Activated CD4-positive, alpha-beta T cell treated with anti-CD3 and anti-CD28 coated beads for 36 hours (primary cell): ENCODE results near the gene LENG1. TPM values are rescaled to one million over a fixed set of nuclear protein-coding genes. Genes with fewer than 3 reads are reported as not detected.
"Not testable (repeated sequence)": the region's sequence is repeated elsewhere in the genome, so short reads cannot be mapped to it uniquely, and the experiment has no call there.

Experiments
- ATAC-seq: fragments of 200-7000 bp; cut with Tn5 transposase; one replicate; pipeline ENCODE4 v1.10.0; 2021; ENCODE audit warnings: mild to moderate bottlenecking, moderate library complexity
- CTCF ChIA-PET: fragments of 350-600 bp; sonication (Branson Sonifier 250); formaldehyde crosslinking; loops from one replicate; lab custom pipeline; 2021; ENCODE audit warnings: antibody characterized with exemption; lab: Charles Lee
- POLR2A ChIA-PET: fragments of 350-600 bp; sonication (Branson Sonifier 250); formaldehyde crosslinking; loops from one replicate; lab custom pipeline; 2021; ENCODE audit warnings: antibody characterized with exemption, inconsistent platforms; lab: Charles Lee
- DNase-seq: peaks from one replicate; pipeline ENCODE4 v3.0.0-alpha.2; 2020
- H3K27ac Mint-ChIP-seq: one replicate; pipeline ENCODE4 v1.8.0; 2021; ENCODE audit warnings: mixed read lengths
- H3K27me3 Mint-ChIP-seq: one replicate; pipeline ENCODE4 v1.8.0; 2021; ENCODE audit warnings: mixed read lengths
- H3K36me3 Mint-ChIP-seq: one replicate; pipeline ENCODE4 v1.8.0; 2021; ENCODE audit warnings: low read depth, mixed read lengths
- H3K4me1 Mint-ChIP-seq: one replicate; pipeline ENCODE4 v1.8.0; 2021; ENCODE audit warnings: mixed read lengths
- H3K4me3 Mint-ChIP-seq: one replicate; pipeline ENCODE4 v1.8.0; 2021; ENCODE audit warnings: mild to moderate bottlenecking, moderate library complexity, mixed read lengths
- H3K9me3 Mint-ChIP-seq: one replicate; pipeline ENCODE4 v1.8.0; 2021; ENCODE audit warnings: low read depth, mixed read lengths
- intact Hi-C, 2 experiments: fragments of 100-400 bp; cut with DNase I in 1 of 2; cut with micrococcal nuclease in 1 of 2; formaldehyde crosslinking; loops; one replicate each; pipeline versions ENCODE4 v1.14.2 to v1.15.1; 2022 to 2024; cut with DNase I, micrococcal nuclease
- total RNA-seq, 2 experiments: library from RNA; stranded (reverse); gene quantifications; one replicate each; pipeline ENCODE4 v1.2.3, GENCODE V29; 2021

The LENG1 gene
- total RNA-seq, 2 experiments from 2014 or later: 3.5 to 3.6 TPM

DNA sequence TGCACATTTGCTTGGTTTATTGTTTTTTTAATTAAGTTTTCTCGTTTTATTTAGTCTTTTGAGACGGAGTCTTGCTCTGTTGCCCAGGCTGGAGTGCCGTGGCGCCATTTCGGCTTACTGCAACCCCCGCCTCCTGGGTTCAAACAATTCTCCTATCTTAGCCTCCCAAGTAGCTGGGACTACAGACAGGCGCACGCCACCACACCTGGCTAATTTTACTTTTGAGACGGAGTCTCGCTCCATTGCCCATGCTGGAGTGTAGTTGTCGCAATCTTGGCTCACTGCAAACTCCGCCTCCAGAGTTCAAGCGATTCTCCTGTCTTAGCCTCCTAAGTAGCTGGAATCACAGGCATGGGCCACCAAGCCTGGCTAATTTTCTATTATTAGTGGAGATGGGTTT is 42.5 kb upstream of the LENG1 start:
- ATAC-seq (no peak), DNase-seq (no peak)
- Mint-ChIP-seq H3K27ac (peak overlapping the region; percentile 100), H3K4me3 (peak overlapping the region; percentile 97), H3K4me1 (peaks cover 55% of the 10 kb centered on the region), H3K9me3 (no peaks in the 10 kb centered on the region), H3K27me3 (no peaks in the 10 kb centered on the region), H3K36me3 (peaks cover 63% of the 10 kb centered on the region)
- ChIA-PET POLR2A (interaction anchor here (3.8 kb wide), 1 partner anchor 11 kb away, joined by 75 read pairs; the partner anchor contains the start of genes MBOAT7 and TSEN34), CTCF (no interaction called here)
- intact Hi-C loops: loop anchor here (1.0 to 5.0 kb wide), 7 partner anchors 8 to 1055 kb away; partner anchors contain the start of genes CNOT3 (in 1 of the 2), LENG1 (in 1 of the 2), LENG8 (in 1 of the 2) and NDUFA3 (in 1 of the 2)

DNA sequence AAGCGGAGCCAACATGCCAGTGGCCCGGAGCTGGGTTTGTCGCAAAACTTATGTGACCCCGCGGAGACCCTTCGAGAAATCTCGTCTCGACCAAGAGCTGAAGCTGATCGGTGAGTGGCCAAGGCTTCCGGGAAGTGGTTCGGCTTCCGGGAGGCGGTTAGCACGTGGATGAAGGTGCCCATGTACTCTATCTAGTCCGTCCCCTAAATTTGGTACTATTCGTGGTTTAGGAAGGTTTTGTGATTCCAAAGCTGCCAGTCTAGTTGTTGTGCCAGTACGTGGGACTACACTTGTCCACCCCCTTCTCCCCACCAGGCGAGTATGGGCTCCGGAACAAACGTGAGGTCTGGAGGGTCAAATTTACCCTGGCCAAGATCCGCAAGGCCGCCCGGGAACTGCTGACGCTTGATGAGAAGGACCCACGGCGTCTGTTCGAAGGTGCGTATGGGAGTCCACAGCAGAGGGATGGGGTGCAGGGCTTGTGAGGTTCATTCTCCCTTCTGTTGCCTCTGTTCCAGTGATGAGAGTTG is 41.7 kb upstream of the LENG1 start:
- intact Hi-C loops: loop anchor here (1.0 to 5.0 kb wide), 7 partner anchors 9 to 1056 kb away; partner anchors contain the start of genes CNOT3 (in 1 of the 2), LENG1 (in 1 of the 2), LENG8 (in 1 of the 2) and NDUFA3 (in 1 of the 2)
- no peaks in the 10 kb centered on the region for H3K9me3 Mint-ChIP-seq
- H3K27me3 Mint-ChIP-seq: no peaks in the 10 kb centered on the region
- H3K4me3 Mint-ChIP-seq: peak overlapping the region; percentile 97
- peaks cover 56% of the 10 kb centered on the region for H3K36me3 Mint-ChIP-seq
- H3K4me1 Mint-ChIP-seq: peaks cover 48% of the 10 kb centered on the region
- ATAC-seq (no peak), DNase-seq (peak; percentile 19)
- ChIA-PET POLR2A (interaction anchor here (0.6 to 3.8 kb wide), 4 partner anchors 10 to 64 kb away, joined by 5 to 75 read pairs (median 10); partner anchors contain the start of genes CNOT3, MBOAT7 and TSEN34), CTCF (interaction anchor here (1.3 kb wide), 1 partner anchor 12 kb away, joined by 3 read pairs; the partner anchor contains the start of gene MBOAT7)
- H3K27ac Mint-ChIP-seq: peak overlapping the region; percentile 100

DNA sequence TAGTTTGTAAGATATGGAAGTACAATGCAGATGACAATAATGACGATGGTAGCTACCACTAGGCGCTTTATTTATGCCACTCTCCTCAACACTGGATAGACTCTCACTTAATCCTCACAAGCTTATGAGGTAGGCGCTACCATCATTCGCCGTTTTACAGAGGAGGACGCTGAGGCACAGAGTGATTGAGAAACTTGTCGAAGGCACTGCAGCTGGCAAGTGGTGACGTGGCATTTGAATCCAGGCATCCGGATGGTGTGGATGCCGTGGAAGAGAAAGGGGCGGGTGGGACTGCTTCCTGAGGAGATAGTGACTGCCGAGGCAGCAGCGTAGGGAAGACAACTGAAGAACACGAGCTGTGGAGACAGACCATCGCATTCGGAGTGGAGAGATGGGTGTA is 39.9 kb upstream of the LENG1 start:
- peak overlapping the region; percentile 97 for H3K4me3 Mint-ChIP-seq
- no peaks in the 10 kb centered on the region for H3K27me3 Mint-ChIP-seq
- CTCF ChIA-PET: interaction anchor here (0.6 to 1.4 kb wide), 3 partner anchors 9 to 1204 kb away, joined by 3 to 4 read pairs (median 4); partner anchors contain the start of gene TSEN34
- peaks cover 46% of the 10 kb centered on the region for H3K36me3 Mint-ChIP-seq
- DNase-seq (no peak), ATAC-seq (no peak)
- H3K9me3 Mint-ChIP-seq: no peaks in the 10 kb centered on the region
- intact Hi-C loops: loop anchor here in 1 of 2 experiments (10.0 kb wide), 1 partner anchor 1095 kb away; the partner anchor contains the start of gene ZNF160
- peaks cover 29% of the 10 kb centered on the region for H3K4me1 Mint-ChIP-seq
- POLR2A ChIA-PET: interaction anchor here (0.5 to 2.3 kb wide), 4 partner anchors 9 to 175 kb away, joined by 3 to 8 read pairs (median 3); partner anchors contain the start of gene MBOAT7
- H3K27ac Mint-ChIP-seq: peak overlapping the region; percentile 83

DNA sequence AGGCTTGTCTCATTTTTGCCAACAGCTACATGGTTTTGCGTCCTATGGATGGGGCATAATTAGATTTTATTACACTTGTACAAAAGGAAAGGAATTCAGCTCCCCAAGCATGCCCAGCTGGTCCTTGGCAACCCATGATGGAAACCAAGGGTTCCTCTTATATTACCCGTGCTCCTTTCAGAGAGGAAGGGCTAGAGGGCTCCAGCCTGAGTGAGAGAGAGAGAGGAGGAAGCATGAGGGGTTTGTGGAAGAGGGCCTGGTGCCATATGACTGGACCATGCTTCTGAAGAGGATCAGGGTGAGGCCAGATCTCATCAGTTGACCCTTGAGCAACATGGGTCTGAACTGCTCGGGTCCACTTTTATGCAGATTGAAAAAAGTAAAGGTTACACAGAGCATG is 37.6 kb upstream of the LENG1 start:
- CTCF ChIA-PET: no interaction called here
- POLR2A ChIA-PET: no interaction called here
- ATAC-seq (no peak), DNase-seq (no peak)
- Mint-ChIP-seq H3K27ac (no peak overlapping the region), H3K9me3 (no peaks in the 10 kb centered on the region), H3K27me3 (no peaks in the 10 kb centered on the region), H3K4me3 (no peak overlapping the region), H3K4me1 (peaks cover 16% of the 10 kb centered on the region), H3K36me3 (peaks cover 36% of the 10 kb centered on the region)
- intact Hi-C loops: loop anchor here in 1 of 2 experiments (10.0 kb wide), 1 partner anchor 1092 kb away; the partner anchor contains the start of gene ZNF160

DNA sequence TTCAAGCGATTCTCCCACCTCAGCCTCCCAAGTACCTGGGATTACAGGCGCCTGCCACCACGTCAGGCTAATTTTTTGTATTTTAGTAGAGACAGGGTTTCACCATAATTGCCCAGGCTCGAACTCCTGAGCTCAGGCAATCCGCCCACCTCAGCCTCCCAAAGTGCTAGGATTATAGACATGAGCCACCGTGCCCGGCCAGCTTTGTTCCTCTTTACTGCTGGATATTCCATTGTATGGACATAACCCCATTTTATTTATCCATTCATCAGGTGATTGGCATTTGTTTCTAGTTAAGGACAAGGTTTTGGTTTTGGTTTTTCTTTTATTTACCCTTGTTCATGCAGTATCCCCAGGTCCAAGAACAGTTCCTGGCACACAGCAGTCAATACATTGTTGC is 37.0 kb upstream of the LENG1 start:
- no peak overlapping the region for H3K4me3 Mint-ChIP-seq
- intact Hi-C loops: loop anchor here in 1 of 2 experiments (10.0 kb wide), 1 partner anchor 1092 kb away; the partner anchor contains the start of gene ZNF160
- no peaks in the 10 kb centered on the region for H3K9me3 Mint-ChIP-seq
- DNase-seq (no peak), ATAC-seq (no peak)
- ChIA-PET CTCF (no interaction called here), POLR2A (no interaction called here)
- peaks cover 31% of the 10 kb centered on the region for H3K36me3 Mint-ChIP-seq
- no peak overlapping the region for H3K27ac Mint-ChIP-seq
- no peaks in the 10 kb centered on the region for H3K27me3 Mint-ChIP-seq
- H3K4me1 Mint-ChIP-seq: peaks cover 22% of the 10 kb centered on the region

DNA sequence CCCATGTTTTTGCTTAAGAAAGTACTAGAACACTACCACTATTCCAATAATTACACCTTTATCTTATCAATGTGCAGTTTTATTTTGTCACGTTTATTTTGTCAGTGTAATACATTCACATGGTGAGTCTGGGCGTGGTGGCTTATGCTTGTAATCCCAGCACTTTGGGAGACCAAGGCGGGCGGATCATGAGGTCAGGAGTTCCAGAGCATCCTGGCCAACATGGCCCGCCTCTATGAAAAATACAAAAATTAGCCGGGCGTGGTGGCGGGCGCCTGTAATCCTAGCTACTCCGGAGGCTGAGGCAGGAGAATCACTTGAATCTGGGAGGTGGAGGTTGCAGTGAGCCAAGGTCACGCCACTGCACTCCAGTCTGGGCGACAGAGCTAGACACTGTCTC is 34.9 kb upstream of the LENG1 start:
- intact Hi-C loops: loop anchor here (5.0 to 10.0 kb wide), 2 partner anchors 327 to 1090 kb away; partner anchors contain the start of genes MYADM (in 1 of the 2) and ZNF160 (in 1 of the 2)
- not testable (repeated sequence) for H3K27ac Mint-ChIP-seq
- POLR2A ChIA-PET: interaction anchor here (1.9 kb wide), 1 partner anchor 13 kb away, joined by 4 read pairs; no protein-coding TSS in a partner anchor

DNA sequence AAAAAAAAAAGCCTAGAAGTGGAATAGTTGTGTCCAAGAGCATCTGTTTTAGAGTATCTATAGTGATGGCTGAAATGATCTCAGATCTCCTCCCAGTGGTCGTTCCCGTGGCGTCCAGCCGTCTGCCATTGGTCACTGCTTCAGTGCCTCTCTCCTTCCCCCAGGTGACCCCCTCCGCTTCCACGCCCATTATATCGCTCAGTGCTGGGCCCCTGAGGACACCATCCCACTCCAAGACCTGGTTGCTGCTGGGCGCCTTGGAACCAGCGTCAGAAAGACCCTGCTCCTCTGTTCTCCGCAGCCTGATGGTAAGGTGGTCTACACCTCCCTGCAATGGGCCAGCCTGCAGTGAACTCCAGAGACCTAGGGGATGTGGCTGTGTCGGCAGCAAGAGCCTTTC is 33.5 kb upstream of the LENG1 start:
- Mint-ChIP-seq H3K9me3 (no peaks in the 10 kb centered on the region), H3K36me3 (peaks cover 22% of the 10 kb centered on the region), H3K27ac (peak overlapping the region; percentile 31), H3K4me3 (peak overlapping the region; percentile 76), H3K27me3 (no peaks in the 10 kb centered on the region), H3K4me1 (peaks cover 20% of the 10 kb centered on the region)
- DNase-seq (no peak), ATAC-seq (no peak)
- ChIA-PET CTCF (no interaction called here), POLR2A (interaction anchor here (1.9 kb wide), 1 partner anchor 15 kb away, joined by 4 read pairs; no protein-coding TSS in a partner anchor)
- intact Hi-C loops: loop anchor here (5.0 to 10.0 kb wide), 2 partner anchors 326 to 1088 kb away; partner anchors contain the start of genes MYADM (in 1 of the 2) and ZNF160 (in 1 of the 2)

More for the DNA sequence above, 34.9 kb upstream of the LENG1 start:
- not testable (repeated sequence) for H3K4me3 Mint-ChIP-seq, ATAC-seq, H3K9me3 Mint-ChIP-seq, DNase-seq, H3K27me3 Mint-ChIP-seq
- Mint-ChIP-seq H3K4me1 (peaks cover 19% of the 10 kb centered on the region), H3K36me3 (peaks cover 21% of the 10 kb centered on the region)
- CTCF ChIA-PET: interaction anchor here (1.0 to 1.1 kb wide), 2 partner anchors 11 to 26 kb away, joined by 3 read pairs; no protein-coding TSS in a partner anchor

DNA sequence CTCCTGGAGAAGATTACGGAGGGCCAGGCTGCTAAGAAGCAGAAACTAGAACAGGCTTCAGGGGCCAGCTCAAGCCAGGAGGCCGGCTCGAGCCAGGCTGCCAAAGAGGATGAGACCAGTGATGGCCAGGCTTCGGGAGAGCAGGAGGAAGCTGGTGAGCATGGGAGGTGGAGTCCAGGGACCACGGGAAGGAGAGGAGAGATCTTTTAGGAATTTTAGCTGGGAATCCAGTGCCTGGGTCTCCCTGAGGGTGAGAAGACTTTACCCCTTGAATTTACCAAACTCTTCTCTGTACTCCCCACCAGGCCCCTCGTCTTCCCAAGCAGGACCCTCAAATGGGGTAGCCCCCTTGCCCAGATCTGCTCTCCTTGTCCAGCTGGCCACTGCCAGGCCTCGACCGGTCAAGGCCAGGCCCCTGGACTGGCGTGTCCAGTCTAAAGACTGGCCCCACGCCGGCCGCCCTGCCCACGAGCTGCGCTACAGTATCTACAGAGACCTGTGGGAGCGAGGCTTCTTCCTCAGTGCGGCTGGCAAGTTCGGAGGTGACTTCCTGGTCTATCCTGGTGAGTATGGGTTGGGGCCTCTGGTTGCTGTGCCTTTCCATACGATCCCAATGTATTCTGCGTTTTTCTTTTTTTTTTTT is 32.4 kb upstream of the LENG1 start:
- no peaks in the 10 kb centered on the region for H3K27me3 Mint-ChIP-seq
- peak overlapping the region; percentile 76 for H3K4me3 Mint-ChIP-seq
- H3K4me1 Mint-ChIP-seq: peaks cover 31% of the 10 kb centered on the region
- ChIA-PET CTCF (interaction anchor here (0.6 to 1.5 kb wide), 3 partner anchors 33 to 1142 kb away, joined by 3 to 9 read pairs (median 4); partner anchors contain the start of gene LENG1), POLR2A (interaction anchor here (3.0 to 4.2 kb wide), 3 partner anchors 10 to 54 kb away, joined by 32 to 75 read pairs (median 35); partner anchors contain the start of genes CNOT3 and RPS9)
- intact Hi-C loops: loop anchor here (1.0 to 10.0 kb wide), 7 partner anchors 8 to 1463 kb away; partner anchors contain the start of genes MYADM (in 1 of the 2), RPL28 (in 1 of the 2), RPS9 (in 1 of the 2) and TMEM238 (in 1 of the 2)
- peak overlapping the region; percentile 83 for H3K27ac Mint-ChIP-seq
- no peaks in the 10 kb centered on the region for H3K9me3 Mint-ChIP-seq
- H3K36me3 Mint-ChIP-seq: peaks cover 30% of the 10 kb centered on the region
- DNase-seq (no peak), ATAC-seq (no peak)

DNA sequence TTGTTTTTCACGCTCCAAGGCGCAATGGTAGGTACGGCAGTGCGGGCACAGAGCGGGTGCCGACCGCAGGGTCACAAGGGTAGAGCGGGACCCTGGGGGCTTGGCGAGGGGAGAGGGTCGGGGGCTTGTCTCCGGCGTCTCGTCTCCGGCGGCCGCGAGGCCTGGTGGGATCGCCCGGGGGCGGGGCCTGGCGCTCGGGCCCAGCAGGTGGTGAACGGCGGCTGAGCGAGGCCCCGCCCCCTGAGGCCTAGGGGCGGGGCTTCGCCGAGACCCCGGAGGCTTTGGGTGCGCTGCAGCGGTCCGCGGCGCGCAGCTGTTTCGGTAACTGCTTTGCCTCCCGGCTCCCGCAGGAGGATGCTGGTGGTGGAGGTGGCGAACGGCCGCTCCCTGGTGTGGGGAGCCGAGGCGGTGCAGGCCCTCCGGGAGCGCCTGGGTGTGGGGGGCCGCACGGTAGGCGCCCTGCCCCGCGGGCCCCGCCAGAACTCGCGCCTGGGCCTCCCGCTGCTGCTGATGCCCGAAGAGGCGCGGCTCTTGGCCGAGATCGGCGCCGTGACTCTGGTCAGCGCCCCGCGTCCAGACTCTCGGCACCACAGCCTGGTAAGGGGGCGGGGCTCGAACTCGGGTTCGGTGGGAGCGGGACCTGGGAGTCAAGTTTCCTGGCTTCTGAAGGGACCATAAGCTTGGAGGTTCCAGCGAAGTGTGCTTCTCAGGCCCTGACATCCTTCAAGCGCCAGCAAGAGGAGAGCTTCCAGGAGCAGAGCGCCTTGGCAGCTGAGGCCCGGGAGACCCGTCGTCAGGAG is 31.7 kb upstream of the LENG1 start, which contains the start of gene TSEN34:
TSS of gene TSEN34 (plus strand) at position 298 of the 800 bp plus-strand sequence. CDS start at position 355, 57 bp downstream.
- H3K9me3 Mint-ChIP-seq: no peaks in the 10 kb centered on the region
- no peaks in the 10 kb centered on the region for H3K27me3 Mint-ChIP-seq
- H3K4me3 Mint-ChIP-seq: peak within 1 kb of the TSS; percentile 76
- ChIA-PET CTCF (interaction anchor here (0.5 to 1.5 kb wide), 5 partner anchors 9 to 1143 kb away, joined by 3 to 9 read pairs (median 4); partner anchors contain the start of gene LENG1), POLR2A (interaction anchor here (0.7 to 4.2 kb wide), 6 partner anchors 9 to 53 kb away, joined by 3 to 75 read pairs (median 18); partner anchors contain the start of genes CNOT3 and RPS9)
- intact Hi-C loops: loop anchor here (1.0 to 10.0 kb wide), 7 partner anchors 9 to 1464 kb away; partner anchors contain the start of genes MYADM (in 1 of the 2), RPL28 (in 1 of the 2), RPS9 (in 1 of the 2) and TMEM238 (in 1 of the 2)
- peaks cover 34% of the 10 kb centered on the region for H3K4me1 Mint-ChIP-seq
- DNase-seq (peak; percentile 92), ATAC-seq (peak; percentile 16)
- peaks cover 33% of the 10 kb centered on the region for H3K36me3 Mint-ChIP-seq
- H3K27ac Mint-ChIP-seq: peak within 1 kb of the TSS; percentile 96
